Panc1 (cell line): ENCODE measurements around the gene SLC6A19. TPM values are rescaled to one million over a fixed set of nuclear protein-coding genes. Genes with fewer than 3 reads are reported as not detected.

ENCODE experiments used
- ATAC-seq: fragments of 200-7000 bp; cut with Tn5 transposase; 2 replicates; pipeline ENCODE4 v1.9.1; 2020; ENCODE audit warnings: mild to moderate bottlenecking, moderate library complexity
- BruUV-seq: library from RNA; stranded (reverse); fragments of 400-500 nt; replicated peaks from 2 replicates; lab custom pipeline; 2021; lab: Mats Ljungman, UMichigan
- CTCF ChIA-PET: fragments of 300-600 bp; sonication (Branson Sonifier 250); formaldehyde crosslinking; loops from one replicate; lab custom pipeline; 2022; ENCODE audit warnings: antibody characterized with exemption; lab: Charles Lee
- POLR2A ChIA-PET: fragments of 300-600 bp; sonication (Branson Sonifier 250); formaldehyde crosslinking; loops from one replicate; lab custom pipeline; 2022; ENCODE audit warnings: antibody characterized with exemption; lab: Charles Lee
- DNase-seq: peaks from one replicate; pipeline ENCODE4 v3.0.0-alpha.2; 2010; ENCODE audit warnings: low read depth, low spot score
- H3K27ac ChIP-seq: 2 replicates; pipeline ENCODE4 v1.5.1; 2011; ENCODE audit warnings: mild to moderate bottlenecking, low read length, inconsistent platforms
- H3K27me3 ChIP-seq: fragments of 200-500 bp; sonication (Bioruptor generic); 2 replicates; pipeline ENCODE4 v1.6.0; 2014; ENCODE audit warnings: low read length, inconsistent platforms; ENCODE audit not compliant: control insufficient read depth, insufficient read depth
- H3K36me3 ChIP-seq: fragments of 200-500 bp; sonication (Bioruptor generic); 2 replicates; pipeline ENCODE4 v1.5.1; 2014; ENCODE audit warnings: inconsistent platforms, mild to moderate bottlenecking, low read length, moderate library complexity; ENCODE audit not compliant: control insufficient read depth, insufficient read depth
- H3K4me1 ChIP-seq: 2 replicates; pipeline ENCODE4 v1.5.1; 2011; ENCODE audit warnings: inconsistent platforms, mild to moderate bottlenecking, low read length, moderate library complexity; ENCODE audit not compliant: control insufficient read depth, insufficient read depth
- H3K4me3 ChIP-seq, 2 experiments: 2 replicates each; pipeline ENCODE4 v1.5.1; 2011 to 2012; ENCODE audit warnings: low read depth in 2 of 2, low read length in 2 of 2, mild to moderate bottlenecking in 2 of 2, inconsistent platforms in 1 of 2, moderate library complexity in 1 of 2
- H3K9me3 ChIP-seq: fragments of 200-500 bp; sonication (Bioruptor generic); 2 replicates; pipeline ENCODE4 v1.5.1; 2014; ENCODE audit warnings: low read depth, mild to moderate bottlenecking, inconsistent platforms, low read length, moderate library complexity; ENCODE audit not compliant: control insufficient read depth, insufficient read depth
- CTCF ChIP-seq: fragments of 450-650 bp; IDR thresholded peaks from 2 replicates; pipeline ENCODE4 v1.5.1; 2017; ENCODE audit warnings: mild to moderate bottlenecking
- POLR2AphosphoS5 ChIP-seq: IDR thresholded peaks from 2 replicates; pipeline ENCODE4 v1.6.1; 2012; ENCODE audit warnings: mild to moderate bottlenecking, low read depth, low read length, moderate library complexity
- REST ChIP-seq, 2 experiments: IDR thresholded peaks; 2 replicates each; pipeline ENCODE4 v1.6.1; 2011 to 2012; ENCODE audit warnings: low read depth in 2 of 2, control low read depth in 1 of 2, low read length in 1 of 2, mild to moderate bottlenecking in 1 of 2, moderate library complexity in 1 of 2; ENCODE audit not compliant: insufficient read depth in 1 of 2
- SIN3A ChIP-seq: IDR thresholded peaks from 2 replicates; pipeline ENCODE4 v1.6.1; 2012; ENCODE audit warnings: low read depth, mild to moderate bottlenecking, low read length, moderate library complexity, borderline replicate concordance; ENCODE audit not compliant: insufficient read depth
- TCF7L2 ChIP-seq: IDR thresholded peaks from 2 replicates; pipeline ENCODE4 v1.6.1; 2011; ENCODE audit warnings: mild to moderate bottlenecking, low read depth, low read length, inconsistent platforms
- in situ Hi-C: cut with HindIII; loops from 2 replicates; pipeline ENCODE4 v1.10.0; 2016; ENCODE audit warnings: low sequenced_read_pairs, low pct_unique_long_range_greater_than_20kb
- intact Hi-C: fragments of 100-400 bp; cut with micrococcal nuclease; formaldehyde crosslinking; loops from one replicate; pipeline ENCODE4 v1.10.0; 2022; ENCODE audit not compliant: unreplicated experiment
- total RNA-seq: library from RNA; stranded (reverse); gene quantifications from one replicate; pipeline ENCODE4 v1.2.1, GENCODE V29; 2021; ENCODE audit not compliant: unreplicated experiment

The SLC6A19 gene
- total RNA-seq, 1 experiment from 2014 or later = 0.23 TPM

GRCh38 chr5:1161108-1161832 is 40.1 kb upstream of the SLC6A19 start:
- peak overlapping the region; percentile 89 for H3K27ac ChIP-seq
- H3K36me3 ChIP-seq = no peaks in the 10 kb centered on the region
- ATAC-seq (peak; percentile 77), DNase-seq (no peak)
- in situ Hi-C loops (no loop called here), intact Hi-C loops (loop anchor here (10.0 kb wide), 1 partner anchor 84 kb away; no protein-coding TSS in a partner anchor)
- no TSS peak for BruUV-seq
- CTCF ChIA-PET = interaction anchor here (0.5 to 0.6 kb wide), 3 partner anchors 9 to 423 kb away, joined by 3 read pairs; no protein-coding TSS in a partner anchor
- TF ChIP-seq SIN3A = no peak
- TF ChIP-seq REST (IDR thresholded peaks at IDR 0.05; ENCODE audit: insufficient read depth in 1 of 2, low read depth in 2 of 2, low read length in 1 of 2) = no peak
- TF ChIP-seq POLR2AphosphoS5 = no peak
- no peak for TF ChIP-seq TCF7L2
- no peak for TF ChIP-seq CTCF
- no peak overlapping the region for H3K4me3 ChIP-seq
- POLR2A ChIA-PET = no interaction called here
- H3K4me1 ChIP-seq = peaks cover 54% of the 10 kb centered on the region
- no peaks in the 10 kb centered on the region for H3K9me3 ChIP-seq
- no peaks in the 10 kb centered on the region for H3K27me3 ChIP-seq

GRCh38 chr5:1161833-1162229 is 39.6 kb upstream of the SLC6A19 start:
- intact Hi-C loops (loop anchor here (10.0 kb wide), 1 partner anchor 83 kb away; no protein-coding TSS in a partner anchor), in situ Hi-C loops (no loop called here)
- TF ChIP-seq SIN3A (no peak), REST (IDR thresholded peaks at IDR 0.05; ENCODE audit: insufficient read depth in 1 of 2, low read depth in 2 of 2, low read length in 1 of 2) (0 out of 4 replicates have a peak, but pooled peaks of 1 of the 2 experiments have one; percentile 34), TCF7L2 (no peak), CTCF (no peak), POLR2AphosphoS5 (peak; percentile 31; the same call in 1 of the 2 replicates)
- POLR2A ChIA-PET = interaction anchor here (0.6 kb wide), 1 partner anchor 56 kb away, joined by 9 read pairs; no protein-coding TSS in a partner anchor
- CTCF ChIA-PET = interaction anchor here (0.6 kb wide), 1 partner anchor 423 kb away, joined by 3 read pairs; no protein-coding TSS in a partner anchor
- no peak for DNase-seq
- peak; percentile 79 for ATAC-seq
- Histone ChIP-seq H3K4me1 (peaks cover 54% of the 10 kb centered on the region), H3K4me3 (no peak overlapping the region), H3K9me3 (no peaks in the 10 kb centered on the region), H3K36me3 (no peaks in the 10 kb centered on the region), H3K27me3 (no peaks in the 10 kb centered on the region), H3K27ac (peak overlapping the region; percentile 89)
- no TSS peak for BruUV-seq
